ENCODE results near the gene PAX4. TPM values are rescaled to one million over a fixed set of nuclear protein-coding genes. Genes with fewer than 3 reads are reported as not detected.

The PAX4 gene, protein sequence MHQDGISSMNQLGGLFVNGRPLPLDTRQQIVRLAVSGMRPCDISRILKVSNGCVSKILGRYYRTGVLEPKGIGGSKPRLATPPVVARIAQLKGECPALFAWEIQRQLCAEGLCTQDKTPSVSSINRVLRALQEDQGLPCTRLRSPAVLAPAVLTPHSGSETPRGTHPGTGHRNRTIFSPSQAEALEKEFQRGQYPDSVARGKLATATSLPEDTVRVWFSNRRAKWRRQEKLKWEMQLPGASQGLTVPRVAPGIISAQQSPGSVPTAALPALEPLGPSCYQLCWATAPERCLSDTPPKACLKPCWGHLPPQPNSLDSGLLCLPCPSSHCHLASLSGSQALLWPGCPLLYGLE
- total RNA-seq = not detected

DNA sequence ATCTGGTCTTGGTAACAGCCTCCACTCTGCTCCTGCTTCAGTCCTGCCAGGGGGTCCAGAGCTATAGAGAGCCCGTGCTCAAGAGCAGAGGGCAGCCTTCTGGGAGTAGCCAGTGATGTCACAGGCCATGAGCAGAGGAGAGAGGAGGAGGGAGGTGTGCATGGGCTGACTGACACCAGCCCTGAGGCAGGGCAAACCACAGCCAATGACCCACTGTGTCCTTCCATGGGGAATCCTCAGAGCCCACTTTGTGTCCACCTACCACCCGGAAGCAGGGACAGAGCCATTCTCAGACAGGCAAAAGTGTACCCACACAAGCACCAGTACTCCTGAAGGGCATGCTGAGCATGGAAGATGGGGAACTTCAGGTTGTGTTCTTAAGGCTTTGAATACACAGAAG lies at the start of gene PAX4:
Gene PAX4, minus strand, starts transcription at position 101 of the 400 bp plus-strand sequence. CDS start 2,214 bp downstream, outside the sequence.
- no peak within 1 kb of the TSS for H3K27ac ChIP-seq
- intact Hi-C loops (cut with DNase I) = no loop called here
- H3K4me3 ChIP-seq = no peak within 1 kb of the TSS
- H3K4me1 ChIP-seq = no peaks in the 10 kb centered on the region
- no peaks in the 10 kb centered on the region for H3K36me3 ChIP-seq
- WGBS, 2 donors = 17 to 86% methylated on average over 1 of the region's 2 CpGs
- peaks cover 0 to 93% (median 0%) of the 10 kb centered on the region in 4 donors for H3K27me3 ChIP-seq
- TF ChIP-seq POLR2A (IDR thresholded peaks at IDR 0.05) = no peak
- TF ChIP-seq, protein P1, sequence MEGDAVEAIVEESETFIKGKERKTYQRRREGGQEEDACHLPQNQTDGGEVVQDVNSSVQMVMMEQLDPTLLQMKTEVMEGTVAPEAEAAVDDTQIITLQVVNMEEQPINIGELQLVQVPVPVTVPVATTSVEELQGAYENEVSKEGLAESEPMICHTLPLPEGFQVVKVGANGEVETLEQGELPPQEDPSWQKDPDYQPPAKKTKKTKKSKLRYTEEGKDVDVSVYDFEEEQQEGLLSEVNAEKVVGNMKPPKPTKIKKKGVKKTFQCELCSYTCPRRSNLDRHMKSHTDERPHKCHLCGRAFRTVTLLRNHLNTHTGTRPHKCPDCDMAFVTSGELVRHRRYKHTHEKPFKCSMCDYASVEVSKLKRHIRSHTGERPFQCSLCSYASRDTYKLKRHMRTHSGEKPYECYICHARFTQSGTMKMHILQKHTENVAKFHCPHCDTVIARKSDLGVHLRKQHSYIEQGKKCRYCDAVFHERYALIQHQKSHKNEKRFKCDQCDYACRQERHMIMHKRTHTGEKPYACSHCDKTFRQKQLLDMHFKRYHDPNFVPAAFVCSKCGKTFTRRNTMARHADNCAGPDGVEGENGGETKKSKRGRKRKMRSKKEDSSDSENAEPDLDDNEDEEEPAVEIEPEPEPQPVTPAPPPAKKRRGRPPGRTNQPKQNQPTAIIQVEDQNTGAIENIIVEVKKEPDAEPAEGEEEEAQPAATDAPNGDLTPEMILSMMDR (IDR thresholded peaks at IDR 0.05) = no peak
- no peak for DNase-seq
- no peaks in the 10 kb centered on the region for H3K9me3 ChIP-seq

DNA sequence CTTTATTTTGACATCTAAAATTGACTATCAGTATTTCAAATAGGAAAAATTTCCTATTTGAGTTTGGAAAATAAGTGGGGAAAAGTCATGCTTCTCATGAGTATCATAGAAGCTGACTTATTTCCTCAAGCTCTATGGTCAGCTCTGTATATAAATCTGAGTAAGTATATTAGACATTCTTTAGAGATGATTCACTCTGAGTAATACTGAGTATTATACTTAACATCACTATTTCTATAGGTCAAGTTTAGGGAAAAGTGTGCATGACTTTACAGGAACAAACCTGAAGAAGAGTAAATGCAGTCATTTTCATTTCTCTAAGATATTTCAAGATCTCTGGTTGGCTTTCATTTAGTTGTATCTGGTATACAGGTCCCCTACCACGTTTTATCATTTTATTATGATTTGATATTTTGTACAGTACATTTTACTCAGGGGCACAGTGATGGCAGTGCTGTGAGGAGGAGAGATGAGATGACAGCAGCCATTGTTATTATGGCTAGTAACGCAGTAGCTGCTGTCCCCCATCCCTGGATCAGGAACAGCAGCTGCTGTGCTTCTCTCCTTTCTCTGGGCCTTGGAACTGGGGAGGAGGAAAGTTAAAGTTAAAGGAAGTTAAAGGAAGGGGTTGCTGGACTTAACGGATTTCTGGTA lies 49.2 kb upstream of the PAX4 start:
- no peak for DNase-seq
- H3K36me3 ChIP-seq = no peaks in the 10 kb centered on the region
- intact Hi-C loops (cut with DNase I) = no loop called here
- TF ChIP-seq, protein P1 (IDR thresholded peaks at IDR 0.05) = no peak
- TF ChIP-seq POLR2A (IDR thresholded peaks at IDR 0.05) = no peak
- WGBS, 2 donors = 47 to 61% methylated on average over 3 of the region's 3 CpGs
- peaks cover 0 to 18% (median 8%) of the 10 kb centered on the region in 3 donors for H3K4me1 ChIP-seq
- no peaks in the 10 kb centered on the region for H3K27me3 ChIP-seq
- no peak overlapping the region for H3K27ac ChIP-seq
- no peaks in the 10 kb centered on the region for H3K9me3 ChIP-seq
- H3K4me3 ChIP-seq = no peak overlapping the region

DNA sequence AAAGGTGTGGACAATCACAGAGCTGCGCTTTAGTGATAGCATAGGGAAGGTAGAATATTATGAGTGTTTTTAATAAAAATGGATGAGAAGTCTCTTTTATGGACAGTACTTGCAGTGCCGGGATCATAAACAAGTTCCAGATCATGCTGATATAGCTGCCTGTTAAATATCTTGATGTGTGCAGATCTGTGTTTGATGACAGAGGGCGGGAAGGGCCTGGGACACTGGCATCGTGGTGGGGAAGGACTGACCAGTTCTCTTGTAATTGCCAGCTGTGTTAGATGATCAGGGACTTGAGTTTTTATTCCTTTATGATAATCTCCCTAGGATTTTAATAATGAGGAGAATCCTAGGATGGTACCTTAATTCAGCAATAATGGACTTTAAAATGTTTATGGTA lies 48.7 kb upstream of the PAX4 start:
- DNase-seq = no peak
- Histone ChIP-seq H3K4me3 (no peak overlapping the region), H3K9me3 (no peaks in the 10 kb centered on the region), H3K27ac (no peak overlapping the region), H3K4me1 (peaks cover 0 to 18% (median 8%) of the 10 kb centered on the region in 3 donors), H3K36me3 (peaks cover 0 to 4% (median 0%) of the 10 kb centered on the region in 3 donors), H3K27me3 (no peaks in the 10 kb centered on the region)
- TF ChIP-seq, protein P1 (IDR thresholded peaks at IDR 0.05) = no peak
- TF ChIP-seq POLR2A (IDR thresholded peaks at IDR 0.05) = no peak
- intact Hi-C loops (cut with DNase I) = no loop called here
- WGBS, 2 donors = 76 to 84% methylated on average over 4 of the region's 4 CpGs

DNA sequence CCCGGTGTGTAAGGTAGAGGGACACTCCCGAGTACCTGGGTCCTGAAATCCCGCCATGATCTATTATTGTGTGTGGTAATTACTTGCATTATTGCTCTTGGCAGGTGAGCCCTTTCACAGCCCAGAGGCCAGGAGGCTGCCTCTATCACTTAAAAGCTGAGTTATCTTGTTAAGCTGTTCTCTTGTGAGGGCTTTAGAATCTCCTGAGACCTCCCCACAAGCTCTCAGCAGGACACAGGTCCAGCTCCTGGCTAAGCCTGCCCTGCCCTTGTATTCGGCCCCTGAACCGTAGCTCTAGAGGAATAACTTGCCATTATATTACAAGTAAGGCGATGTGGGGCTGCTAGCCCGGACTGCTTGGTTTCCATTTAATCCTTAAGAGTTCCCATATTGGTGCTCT lies 48.0 kb upstream of the PAX4 start:
- WGBS, 2 donors = 82 to 87% methylated on average over 7 of the region's 7 CpGs
- Histone ChIP-seq H3K27me3 (no peaks in the 10 kb centered on the region), H3K9me3 (no peaks in the 10 kb centered on the region), H3K4me1 (peaks cover 0 to 18% (median 8%) of the 10 kb centered on the region in 3 donors), H3K27ac (no peak overlapping the region), H3K4me3 (no peak overlapping the region), H3K36me3 (peaks cover 0 to 11% (median 0%) of the 10 kb centered on the region in 3 donors)
- intact Hi-C loops (cut with DNase I) = no loop called here
- DNase-seq = no peak
- TF ChIP-seq, protein P1 (IDR thresholded peaks at IDR 0.05) = no peak
- no peak for TF ChIP-seq POLR2A (IDR thresholded peaks at IDR 0.05)

DNA sequence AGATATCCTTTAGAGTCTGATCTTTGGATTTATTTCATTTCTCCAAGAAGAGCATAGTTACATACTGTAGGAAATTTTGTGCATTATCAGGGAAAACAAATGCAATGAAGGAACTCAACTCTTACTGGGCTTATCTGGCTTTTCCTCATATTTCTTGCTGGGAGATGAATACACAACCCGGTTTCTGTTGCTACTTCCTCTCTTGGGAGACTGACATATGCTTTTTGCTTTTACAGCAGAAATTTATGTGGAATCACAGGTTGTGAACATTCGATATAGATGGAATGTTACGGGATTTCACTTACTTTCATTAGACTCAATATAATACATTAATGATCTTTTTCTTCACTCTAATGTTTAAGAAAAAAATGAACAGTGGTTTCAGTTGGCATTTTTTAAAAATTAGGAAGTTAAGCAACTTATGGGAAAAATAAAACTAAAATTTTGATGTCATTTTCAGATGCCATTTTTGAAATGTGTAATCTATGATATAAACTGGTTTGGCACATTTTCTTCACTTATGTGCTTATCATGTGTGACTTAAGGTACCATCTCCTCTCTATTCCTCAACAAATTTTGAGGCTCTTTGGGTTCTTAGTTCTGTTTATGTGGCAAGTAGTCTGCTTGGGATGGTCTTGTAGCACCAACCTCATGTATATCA lies 41.2 kb upstream of the PAX4 start:
- 75 to 78% methylated on average over 3 of the region's 3 CpGs for WGBS, 2 donors
- Histone ChIP-seq H3K36me3 (peaks cover 0 to 45% (median 0%) of the 10 kb centered on the region in 3 donors), H3K4me1 (peaks cover 0 to 13% (median 8%) of the 10 kb centered on the region in 3 donors), H3K27me3 (no peaks in the 10 kb centered on the region), H3K9me3 (no peaks in the 10 kb centered on the region), H3K27ac (no peak overlapping the region), H3K4me3 (no peak overlapping the region)
- no peak for TF ChIP-seq POLR2A (IDR thresholded peaks at IDR 0.05)
- TF ChIP-seq, protein P1 (IDR thresholded peaks at IDR 0.05) = no peak
- no peak for DNase-seq
- intact Hi-C loops (cut with DNase I) = no loop called here

Measured in esophagus squamous epithelium (tissue), 5 donors.